ENCODE results near the gene ABHD12B.

The ABHD12B gene, protein sequence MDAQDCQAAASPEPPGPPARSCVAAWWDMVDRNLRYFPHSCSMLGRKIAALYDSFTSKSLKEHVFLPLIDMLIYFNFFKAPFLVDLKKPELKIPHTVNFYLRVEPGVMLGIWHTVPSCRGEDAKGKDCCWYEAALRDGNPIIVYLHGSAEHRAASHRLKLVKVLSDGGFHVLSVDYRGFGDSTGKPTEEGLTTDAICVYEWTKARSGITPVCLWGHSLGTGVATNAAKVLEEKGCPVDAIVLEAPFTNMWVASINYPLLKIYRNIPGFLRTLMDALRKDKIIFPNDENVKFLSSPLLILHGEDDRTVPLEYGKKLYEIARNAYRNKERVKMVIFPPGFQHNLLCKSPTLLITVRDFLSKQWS

DNA sequence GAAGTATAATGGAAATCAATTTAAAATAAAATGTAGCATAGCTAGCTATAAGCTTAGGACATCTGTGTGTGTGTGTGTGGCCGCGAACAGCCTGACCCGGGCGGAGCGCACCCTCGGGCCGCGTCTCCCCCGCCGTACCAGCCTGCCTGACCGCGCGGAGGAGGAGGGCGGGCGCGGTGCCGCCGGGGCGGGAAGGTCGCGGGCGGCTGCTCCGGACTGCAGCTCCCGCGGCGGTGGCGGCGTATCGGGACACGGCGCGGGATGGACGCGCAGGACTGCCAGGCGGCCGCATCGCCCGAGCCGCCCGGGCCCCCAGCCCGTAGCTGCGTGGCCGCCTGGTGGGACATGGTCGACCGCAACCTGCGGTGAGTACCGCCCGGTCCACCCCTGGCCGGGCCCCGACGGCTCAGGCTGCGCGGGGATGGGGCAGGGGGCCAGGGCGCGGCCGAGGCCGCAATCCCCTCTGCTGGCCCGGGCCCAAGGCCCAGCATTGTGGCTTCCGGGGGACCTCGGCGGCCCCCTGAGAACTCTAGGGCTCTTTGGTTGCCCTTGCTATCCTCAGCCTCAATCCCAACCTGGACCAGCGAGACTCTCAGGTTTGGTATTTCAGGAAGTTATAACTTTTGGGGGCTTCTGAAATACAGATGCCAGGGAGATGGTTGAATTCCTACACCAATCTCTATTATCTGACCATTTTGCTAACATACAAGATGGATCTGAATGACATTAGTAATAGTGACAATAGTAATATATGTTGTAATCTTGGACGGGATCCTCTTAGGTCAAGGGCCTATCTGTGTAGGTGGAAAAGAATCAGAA lies at the start of gene ABHD12B:
Gene ABHD12B, plus strand, starts transcription at position 140 of the 819 bp plus-strand sequence. Its CDS starts 122 bp downstream, at position 262.
- no peak for DNase-seq (ENCODE audit: low spot score)

DNA sequence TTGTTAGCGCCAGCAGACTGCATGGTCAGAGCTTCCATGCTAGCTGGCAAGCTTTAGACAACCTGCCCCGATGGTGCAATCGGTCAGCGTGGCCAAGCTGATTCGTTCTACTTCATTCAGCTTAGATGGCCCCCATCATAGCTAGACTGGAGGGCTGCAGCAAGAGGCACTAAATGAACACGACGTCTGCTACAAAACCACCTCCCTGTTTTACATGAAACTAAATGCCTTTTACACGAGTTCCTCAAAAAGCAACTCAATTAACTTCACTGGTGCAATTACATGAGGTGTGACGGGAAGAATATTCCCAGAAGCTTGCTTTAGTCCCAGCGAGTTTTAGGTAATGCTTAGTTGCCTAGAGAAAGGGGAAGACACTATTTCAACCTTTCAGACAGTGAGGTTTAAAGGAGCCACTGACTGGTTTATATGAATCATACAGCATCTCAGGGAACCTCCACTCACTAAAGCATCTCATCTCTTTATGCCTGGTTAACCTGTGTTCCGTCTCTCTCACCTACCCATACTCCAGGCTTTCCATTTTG lies 49.3 kb upstream of the ABHD12B start:
- DNase-seq (ENCODE audit: low spot score), result no peak

DNA sequence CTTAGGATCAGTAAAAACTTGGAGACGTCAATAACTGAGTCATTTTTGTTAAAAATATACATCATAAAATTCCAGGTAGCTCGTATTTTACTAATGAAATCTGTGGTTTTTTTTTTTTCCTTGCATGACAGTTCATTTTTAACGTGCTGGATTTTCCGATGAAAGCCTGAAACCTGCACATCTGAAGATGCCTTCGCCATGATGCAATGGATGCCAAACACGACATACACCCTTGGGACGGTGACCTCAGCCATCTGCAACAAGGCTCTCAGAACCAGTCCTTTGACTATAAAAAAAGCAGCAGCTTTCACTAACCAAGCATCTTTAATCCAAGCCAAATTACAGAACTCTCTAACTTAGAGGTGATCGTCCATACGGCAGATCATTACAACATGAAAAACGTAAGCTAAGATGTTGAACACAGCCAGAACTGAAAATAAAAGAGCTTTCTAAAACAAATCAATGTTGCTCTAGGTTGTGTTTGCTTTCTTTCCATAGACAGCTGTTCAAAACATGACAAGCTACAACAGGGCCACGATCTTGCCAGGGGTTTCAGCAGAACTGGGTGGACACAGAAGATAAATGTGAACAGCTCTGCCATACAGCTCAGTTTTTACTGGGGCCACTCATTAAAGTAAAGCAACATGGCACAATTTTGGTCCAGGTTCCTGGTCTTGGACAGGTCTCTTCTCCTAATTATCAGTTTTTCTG lies 48.6 kb upstream of the ABHD12B start:
- no peak for DNase-seq (ENCODE audit: low spot score)

DNA sequence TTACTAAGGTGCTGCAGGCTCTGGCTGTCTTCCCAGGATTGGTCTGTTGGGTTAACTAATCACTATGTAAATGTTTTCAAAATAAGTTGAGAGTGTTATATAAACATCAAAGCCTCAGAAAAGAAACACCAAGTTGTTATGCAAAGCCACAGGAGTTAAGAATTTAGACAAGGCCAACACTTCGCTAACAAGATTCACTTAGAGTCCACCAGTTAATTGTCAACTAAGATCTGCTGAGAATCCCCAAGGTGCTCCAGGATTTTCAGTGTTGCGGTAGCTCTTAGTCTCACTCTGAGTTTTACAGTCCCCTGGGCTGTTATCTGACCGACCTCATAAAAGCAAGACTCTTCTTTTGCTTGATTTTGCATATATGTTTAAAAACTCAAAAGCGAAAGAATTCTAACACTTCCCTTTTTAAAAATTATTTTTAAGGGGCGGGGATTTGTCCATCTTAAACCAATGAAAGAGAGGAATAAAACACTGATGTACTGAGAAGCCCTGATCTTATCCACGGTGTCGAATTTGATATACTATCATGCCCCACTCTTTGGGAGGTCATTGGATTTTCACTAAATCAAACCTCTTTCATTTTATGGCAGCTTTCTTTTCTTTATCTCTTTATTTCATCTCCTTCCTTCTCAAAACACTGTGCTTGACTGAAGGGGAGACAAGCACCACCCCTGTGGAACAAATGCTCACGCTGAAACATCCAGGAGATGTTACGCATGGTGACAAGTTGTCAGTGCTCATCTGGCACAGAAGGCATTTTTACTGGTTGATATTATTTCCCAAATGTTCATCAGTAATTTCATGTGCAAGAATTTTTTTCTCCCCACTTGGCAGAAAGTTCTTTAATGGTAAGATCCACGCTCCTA lies 47.9 kb upstream of the ABHD12B start:
- no peak for DNase-seq (ENCODE audit: low spot score)

DNA sequence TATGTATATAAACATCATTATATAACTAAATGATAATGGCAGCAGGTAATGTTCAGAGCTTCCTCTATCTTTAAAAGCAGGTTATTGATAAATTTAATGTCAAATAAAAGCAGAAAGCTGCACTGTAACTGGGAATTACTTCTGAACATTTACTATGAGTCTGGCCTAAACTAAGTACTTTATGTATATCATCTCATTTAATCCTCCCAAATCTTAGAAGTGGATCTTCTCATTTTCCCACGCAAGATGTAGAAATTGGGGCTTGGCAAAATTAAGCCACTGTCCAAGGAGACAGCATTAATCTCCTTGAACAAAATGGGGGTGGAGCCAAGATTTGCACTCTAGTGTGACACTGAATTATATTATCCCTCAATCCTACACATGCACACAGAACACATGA lies 46.5 kb upstream of the ABHD12B start:
- DNase-seq (ENCODE audit: low spot score), result no peak

DNA sequence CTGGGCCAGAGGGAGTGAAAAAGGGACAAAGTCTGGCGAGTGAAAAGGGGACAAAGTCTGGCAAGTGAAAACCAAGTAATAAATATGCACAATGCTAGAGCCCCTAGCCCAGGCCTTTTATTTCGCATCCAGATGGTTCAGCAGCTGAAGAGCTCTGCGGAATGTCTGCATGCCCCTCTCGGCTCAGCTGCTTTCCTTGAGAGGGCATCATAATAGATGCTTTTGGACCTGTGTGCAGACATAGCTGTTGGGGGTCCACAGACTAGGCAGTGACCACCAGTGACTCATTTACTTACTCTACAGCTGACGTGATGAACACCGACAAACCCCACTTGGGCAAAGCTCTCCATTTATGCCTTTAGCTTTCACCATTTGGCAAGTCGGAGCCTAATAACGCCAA lies 45.2 kb upstream of the ABHD12B start:
- no peak for DNase-seq (ENCODE audit: low spot score)

DNA sequence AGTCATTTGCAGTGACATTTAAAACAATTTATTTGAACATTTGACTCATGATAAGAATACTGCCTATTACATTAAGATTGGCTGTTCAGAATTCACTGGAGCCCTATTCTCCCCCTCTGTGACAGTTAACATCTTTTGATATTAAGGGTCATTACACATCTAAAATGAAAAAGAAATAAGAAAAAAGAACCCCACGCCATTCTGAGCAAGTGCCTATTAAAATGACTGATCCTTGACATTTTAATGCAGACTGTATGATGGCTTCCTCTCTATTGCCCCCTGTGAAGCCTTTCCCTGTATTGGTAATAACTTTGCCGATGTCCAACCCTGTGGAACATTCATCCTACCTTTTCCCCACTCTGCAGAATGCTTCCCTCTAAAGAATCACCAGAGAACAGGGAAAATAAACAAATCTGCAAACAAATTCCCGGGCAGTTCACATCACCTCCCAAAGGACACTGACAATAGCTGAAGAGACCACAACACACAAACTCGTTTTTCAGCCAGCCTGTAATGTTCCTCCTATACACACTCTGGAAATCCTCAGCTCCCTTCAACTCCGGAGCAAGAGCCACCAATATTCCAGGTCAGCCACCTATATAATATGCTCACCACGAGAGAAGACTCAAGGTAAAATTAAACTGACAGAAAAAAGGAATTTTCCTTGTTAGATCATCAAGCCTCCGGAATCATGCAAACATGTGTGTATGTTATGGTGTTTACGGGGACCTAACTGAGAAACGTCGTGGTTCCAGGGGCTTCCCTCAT lies 42.9 kb upstream of the ABHD12B start:
- no peak for DNase-seq (ENCODE audit: low spot score)

DNA sequence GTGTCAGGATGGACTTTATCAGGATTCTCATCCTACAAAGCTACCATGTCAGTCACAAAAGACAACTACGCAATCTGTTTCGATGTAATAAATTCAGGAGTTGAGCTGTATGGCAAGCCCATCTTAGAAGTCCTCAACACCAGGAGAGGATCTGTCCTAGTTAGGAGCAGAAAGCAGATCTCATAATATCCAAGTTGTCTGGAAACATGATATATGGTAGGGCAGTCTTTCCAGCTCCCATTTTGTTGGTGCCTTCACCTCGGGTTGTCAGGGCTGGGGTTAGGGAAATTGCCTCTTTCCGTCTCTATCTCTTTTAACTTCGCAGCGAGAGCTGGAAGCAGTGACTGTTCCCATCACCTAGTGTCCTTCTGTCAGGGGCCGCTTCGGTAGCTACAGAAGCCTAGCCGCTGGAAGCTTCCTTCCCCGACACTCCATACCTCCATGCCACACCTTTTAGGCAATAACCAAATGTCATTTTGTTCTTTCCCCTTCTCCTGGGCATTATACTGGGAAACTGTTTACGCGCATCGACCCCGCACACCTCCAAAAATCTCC lies 42.3 kb upstream of the ABHD12B start:
- no peak for DNase-seq (ENCODE audit: low spot score)

DNA sequence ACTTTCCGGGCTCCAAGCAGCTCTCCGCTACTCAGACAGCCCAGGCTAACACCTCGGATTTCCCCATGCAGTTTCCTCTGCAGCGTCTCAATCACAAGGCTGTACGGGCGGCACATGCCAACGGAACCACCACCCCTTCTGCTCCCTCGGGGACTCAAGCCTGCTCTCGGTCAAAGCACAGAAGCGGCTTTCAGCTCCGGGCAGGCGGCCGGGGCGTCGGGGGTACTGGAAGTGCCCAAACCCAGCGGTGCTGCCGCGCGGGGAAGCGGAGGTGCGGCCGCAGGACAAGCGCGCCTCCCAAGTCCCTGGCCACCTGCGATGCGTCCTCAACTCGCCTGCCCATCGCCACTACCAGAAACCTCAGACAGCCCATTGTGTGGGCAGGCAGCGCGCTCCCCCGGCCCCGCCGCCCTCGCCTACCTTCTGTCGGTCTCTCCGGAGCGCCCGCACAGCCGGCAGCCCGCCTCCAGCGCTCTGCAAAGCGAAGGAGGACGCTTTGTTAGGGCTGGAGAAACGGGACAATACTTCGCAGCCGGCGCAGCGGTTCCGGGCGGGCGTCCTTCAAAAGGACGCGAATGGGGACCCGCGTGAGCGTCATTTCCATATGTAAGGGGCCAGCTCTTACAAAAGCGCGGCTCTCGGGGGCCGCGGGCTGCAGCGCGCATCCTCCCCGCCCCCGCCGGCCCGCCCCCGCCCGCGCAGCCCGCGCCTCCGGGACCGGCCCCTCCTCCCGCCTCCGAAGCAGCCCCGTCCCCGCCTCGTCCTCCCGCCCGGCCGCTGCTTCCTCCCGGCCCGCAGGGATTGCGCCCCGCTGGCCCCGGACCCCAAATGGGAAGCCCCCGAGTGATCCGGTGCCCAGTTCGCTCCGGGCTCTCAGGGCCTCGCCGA lies 41.6 kb upstream of the ABHD12B start:
- peak; percentile 43 for DNase-seq (ENCODE audit: low spot score)

DNA sequence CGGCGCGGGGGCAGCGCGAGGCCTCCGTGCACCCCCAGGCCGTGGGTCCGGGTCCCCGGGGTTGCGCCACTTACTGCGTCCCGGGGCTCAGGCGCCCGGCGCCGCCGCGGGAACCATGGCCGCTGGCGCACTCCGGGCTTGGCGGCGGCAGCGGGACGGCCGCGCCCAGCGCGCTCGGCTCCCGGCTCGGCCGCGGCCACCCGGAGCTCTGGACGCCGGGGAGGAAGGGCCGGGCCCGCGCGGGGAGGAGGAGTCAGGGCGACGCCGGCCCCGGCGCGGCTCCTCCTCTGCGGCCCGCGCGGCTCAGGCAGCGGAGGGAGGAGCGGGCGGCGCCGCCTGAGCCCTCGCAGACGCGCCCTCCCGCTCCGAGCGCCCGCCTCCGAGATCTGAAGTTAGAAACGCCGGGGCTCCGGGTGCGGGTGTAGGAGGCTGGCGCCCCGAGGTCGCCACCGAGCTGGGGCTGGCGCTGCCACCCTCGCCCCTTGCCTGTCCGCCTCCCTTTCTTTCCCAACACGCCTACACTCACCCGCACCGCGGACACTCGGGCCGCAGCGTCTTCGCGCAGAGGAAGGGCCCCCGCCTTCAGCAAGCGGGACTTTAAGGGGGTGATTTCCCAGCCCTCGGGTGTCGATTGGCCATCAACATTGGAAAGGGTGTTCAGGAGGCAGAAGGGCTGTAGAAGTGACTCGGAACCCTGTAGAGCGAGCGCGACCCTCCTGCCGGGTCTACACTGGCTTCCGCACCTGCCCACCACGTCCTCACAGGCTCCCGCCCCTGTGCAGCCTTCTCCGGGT lies 40.7 kb upstream of the ABHD12B start, which contains the start of gene NIN:
Gene NIN, minus strand, starts transcription at position 231 of the 794 bp plus-strand sequence. CDS start 9,106 bp downstream, outside the sequence.
- peak; percentile 77 for DNase-seq (ENCODE audit: low spot score)

DNA sequence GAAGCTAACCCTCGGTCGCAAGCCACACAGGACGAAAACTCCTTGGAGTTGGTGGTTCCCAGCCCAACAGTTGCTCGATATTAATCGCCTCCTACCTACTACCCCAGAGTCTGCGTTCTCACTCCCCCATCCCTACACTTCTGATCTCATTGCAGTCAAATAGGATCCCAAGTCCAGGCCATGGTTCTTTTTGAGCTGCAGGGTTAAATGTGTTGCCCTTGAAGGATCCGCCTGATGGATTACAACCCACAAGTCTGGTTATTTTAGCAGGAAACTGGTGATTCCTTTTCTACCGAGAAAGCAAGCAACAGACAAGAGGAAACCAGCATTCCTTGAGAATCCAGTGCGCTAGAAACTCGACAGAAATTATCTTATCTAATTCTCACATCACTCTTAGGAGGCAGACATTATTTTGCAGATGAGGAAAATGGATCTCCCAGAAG lies 40.1 kb upstream of the ABHD12B start:
- DNase-seq (ENCODE audit: low spot score), result no peak

DNA sequence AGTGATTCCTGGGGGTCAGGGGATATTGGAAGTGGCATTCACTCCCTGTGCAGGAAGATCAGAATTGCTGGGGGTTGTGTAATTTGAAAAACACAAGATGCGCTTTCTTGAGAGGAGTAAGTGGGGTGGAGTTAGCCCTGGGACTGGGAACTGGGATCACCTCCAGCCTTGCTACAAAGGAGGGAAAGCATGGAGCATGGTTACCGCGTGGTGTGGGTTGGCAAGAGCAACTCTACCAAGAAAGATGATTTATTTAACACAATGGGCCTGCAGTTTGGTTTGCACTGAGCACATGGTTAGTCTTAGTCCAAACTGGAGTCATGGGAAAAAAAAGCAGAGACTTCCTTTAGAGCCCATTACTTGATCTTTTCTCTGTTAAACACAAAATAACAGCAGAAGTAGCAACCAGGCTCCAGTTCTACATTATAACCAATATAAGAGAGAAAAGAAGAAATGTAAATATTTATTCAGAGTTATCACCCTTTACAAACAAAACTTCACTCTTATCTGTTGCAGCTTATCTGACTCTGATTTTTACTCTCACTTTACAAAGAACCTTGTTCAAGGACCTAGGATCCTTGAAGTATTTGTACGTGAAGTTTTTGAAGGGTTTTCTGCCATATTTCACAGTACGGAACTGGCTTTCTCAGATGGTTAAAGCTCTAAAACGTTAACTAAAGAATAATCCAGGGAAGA lies 38.8 kb upstream of the ABHD12B start:
- no peak for DNase-seq (ENCODE audit: low spot score)

DNA sequence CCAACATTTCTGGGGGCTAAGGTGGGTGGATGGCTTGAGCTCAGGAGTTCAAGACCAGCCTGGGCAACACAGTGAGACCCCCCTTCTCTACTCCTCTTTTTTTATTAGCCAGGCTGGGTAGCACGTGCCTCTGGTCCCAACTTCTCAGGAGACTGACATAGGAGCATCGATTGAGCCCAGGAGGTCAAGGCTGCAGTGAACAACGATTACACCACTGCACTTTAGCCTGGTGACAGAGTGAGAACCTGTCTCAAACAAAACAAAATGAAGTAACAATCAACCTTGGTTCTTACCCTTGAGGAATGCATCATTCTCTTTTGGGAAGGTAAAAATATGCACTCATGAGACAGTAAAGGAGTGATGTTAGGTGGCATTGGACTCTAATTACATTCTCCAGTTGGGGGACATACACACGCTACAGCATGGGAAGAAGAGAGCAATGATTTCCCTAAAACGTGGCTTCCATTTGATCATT lies 37.0 kb upstream of the ABHD12B start:
- no peak for DNase-seq (ENCODE audit: low spot score)

DNA sequence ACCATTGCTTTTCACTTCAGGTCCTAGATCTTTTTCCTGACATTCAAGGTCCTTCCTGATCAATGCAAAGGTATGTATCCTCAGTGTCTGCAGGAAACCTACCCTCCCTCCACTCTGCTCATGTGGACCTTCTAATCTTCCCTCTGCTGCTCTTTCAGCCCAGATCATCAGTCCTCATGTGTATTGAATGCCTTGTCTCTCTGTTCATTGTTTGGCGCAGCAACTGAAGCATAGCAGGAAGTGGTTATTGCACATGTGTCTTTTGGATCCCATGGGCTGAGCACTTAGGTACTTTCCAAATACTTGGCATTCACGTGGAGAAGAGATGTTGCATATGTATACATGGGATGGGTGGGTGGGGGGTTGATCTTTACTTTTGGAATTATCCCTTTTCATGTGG lies 36.6 kb upstream of the ABHD12B start:
- no peak for DNase-seq (ENCODE audit: low spot score)

DNA sequence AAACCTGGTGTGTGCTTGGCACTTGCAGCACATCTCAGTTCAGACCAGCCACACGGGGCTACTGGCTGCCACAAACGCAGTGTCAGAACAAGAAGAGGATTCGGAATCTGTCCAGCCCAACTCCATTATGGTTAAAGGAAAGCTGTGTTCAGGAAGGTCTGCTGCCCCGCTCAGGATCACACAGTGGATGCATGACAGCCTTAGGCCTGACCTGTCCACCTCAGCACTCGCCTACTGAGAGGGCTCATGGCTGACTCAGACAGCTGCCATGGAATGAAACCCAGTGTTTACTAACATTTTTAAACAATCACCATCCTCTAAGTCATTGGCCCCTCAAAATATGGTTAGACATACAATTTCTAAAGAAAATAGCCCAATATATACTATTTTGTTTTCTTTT lies 35.3 kb upstream of the ABHD12B start:
- DNase-seq (ENCODE audit: low spot score), result no peak

DNA sequence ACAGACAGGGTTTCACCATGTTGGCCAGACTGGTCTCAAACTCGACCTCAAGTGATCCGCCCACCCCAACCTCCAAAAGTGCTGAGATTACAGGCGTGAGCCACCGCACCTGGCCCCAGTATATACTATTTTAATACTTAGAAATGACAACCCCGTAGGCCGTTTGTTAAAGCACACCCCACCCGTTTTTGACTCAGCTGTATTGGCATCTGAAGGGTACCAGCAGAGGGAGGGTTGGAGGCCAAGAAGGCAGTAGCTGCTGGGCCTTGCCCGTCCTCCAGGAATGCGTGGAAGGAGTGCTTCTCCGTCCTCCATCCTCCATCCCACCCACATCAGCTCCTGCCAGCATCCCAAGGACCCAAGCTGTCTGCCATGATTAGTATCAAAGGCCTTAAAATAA lies 34.6 kb upstream of the ABHD12B start:
- DNase-seq (ENCODE audit: low spot score), result no peak

DNA sequence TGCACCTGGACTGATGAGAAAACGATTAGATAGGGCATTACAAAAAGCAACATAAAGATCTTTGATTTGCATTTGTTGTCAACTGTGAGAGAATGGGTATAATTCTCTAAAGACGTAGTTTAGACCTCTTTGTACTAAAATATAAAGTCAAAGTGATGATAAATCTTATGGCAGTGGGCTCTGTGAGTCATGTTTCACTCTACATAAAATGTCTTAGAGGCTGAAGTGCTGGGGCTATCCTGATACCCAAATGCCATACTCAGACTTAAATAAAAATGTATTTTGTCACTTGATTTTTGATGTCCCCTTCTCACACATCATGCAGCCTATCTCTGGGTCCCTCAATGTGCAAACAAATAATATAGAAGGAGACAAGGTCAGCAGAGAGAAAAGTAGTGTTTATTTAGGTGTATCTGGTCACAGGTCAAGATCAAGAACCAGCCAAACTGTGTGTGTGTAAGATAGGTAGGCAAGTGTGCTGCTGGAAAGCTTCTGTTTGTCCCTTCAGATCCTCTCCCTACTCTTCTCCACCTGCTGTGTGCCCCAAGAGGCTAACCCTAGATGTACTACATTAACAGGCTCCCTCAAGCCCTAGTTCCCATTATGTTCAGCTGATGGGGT lies 33.9 kb upstream of the ABHD12B start:
- no peak for DNase-seq (ENCODE audit: low spot score)
